ENCODE measurements around the gene P4HA2. TPM values are rescaled to one million over a fixed set of nuclear protein-coding genes. Genes with fewer than 3 reads are reported as not detected.

P4HA2 gene
- total and polyA plus RNA-seq, 2 donors (not counting 3 experiments of a cell fraction or from before 2014, with no cell fraction given), result 37.6 to 58.7 TPM

DNA sequence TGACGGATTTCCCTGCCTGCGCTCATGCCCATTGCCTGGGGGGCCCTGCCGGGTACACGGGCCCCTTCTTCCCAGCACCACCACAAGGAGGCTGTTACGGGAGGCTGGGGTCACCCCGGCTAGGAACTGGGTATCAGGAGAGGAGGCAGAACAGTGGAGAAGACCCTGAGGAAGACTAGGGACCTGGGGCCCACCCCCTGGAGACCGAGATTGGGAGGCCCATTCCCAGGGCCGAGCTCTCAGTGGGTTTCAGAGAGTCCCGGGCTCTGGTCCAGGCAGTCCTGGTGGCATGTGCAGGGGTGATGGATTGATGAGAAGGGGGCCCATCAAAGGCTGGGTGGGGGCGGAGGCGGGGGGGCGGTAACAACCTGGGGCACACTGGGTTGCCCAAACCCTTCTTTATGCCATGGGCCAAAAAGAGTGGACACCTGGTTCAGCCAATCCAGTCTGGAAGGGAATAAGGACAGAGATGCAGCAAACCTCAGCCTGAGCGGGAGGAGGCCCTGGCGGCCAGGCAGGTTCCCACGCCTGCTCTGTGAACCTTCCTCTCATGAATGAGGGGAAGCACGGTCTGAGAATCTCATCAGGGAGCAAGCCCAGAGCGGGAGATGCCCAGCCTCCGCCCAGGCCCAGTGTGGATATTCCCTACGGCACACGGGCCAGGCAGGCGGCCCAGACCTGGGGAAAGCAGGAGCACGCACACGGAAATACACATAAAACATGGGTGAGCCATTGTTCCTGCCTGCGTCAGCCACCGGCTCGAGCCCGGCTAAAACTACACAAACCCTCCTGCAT is 785 bp upstream of the P4HA2 start:
- H3K9ac ChIP-seq (replicated peaks; ENCODE audit: extremely low read depth, insufficient read depth, low read length), result peak overlapping the region; percentile 73
- H3K27me3 ChIP-seq (ENCODE audit: control insufficient read depth in 2 of 2, insufficient read depth in 2 of 2, low read length in 2 of 2), result peaks cover 0 to 1% of the 10 kb centered on the region in 2 experiments
- CTCF ChIA-PET, result interaction anchor here (0.6 to 3.8 kb wide), 9 partner anchors 9 to 163 kb away, joined by 3 to 39 read pairs (median 5); partner anchors contain the start of gene SLC22A5
- no peaks in the 10 kb centered on the region for H3K79me2 ChIP-seq (ENCODE audit: control insufficient read depth, insufficient read depth, low read length)
- no peaks in the 10 kb centered on the region for H3K9me3 ChIP-seq (replicated peaks; ENCODE audit: control insufficient read depth, insufficient read depth, low read length)
- no TSS peak for BruUV-seq (replicated peaks)
- TF ChIP-seq, protein P1, sequence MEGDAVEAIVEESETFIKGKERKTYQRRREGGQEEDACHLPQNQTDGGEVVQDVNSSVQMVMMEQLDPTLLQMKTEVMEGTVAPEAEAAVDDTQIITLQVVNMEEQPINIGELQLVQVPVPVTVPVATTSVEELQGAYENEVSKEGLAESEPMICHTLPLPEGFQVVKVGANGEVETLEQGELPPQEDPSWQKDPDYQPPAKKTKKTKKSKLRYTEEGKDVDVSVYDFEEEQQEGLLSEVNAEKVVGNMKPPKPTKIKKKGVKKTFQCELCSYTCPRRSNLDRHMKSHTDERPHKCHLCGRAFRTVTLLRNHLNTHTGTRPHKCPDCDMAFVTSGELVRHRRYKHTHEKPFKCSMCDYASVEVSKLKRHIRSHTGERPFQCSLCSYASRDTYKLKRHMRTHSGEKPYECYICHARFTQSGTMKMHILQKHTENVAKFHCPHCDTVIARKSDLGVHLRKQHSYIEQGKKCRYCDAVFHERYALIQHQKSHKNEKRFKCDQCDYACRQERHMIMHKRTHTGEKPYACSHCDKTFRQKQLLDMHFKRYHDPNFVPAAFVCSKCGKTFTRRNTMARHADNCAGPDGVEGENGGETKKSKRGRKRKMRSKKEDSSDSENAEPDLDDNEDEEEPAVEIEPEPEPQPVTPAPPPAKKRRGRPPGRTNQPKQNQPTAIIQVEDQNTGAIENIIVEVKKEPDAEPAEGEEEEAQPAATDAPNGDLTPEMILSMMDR (IDR thresholded peaks at IDR 0.05; ENCODE audit: extremely low read depth in 1 of 2, insufficient read depth in 1 of 2, low read depth in 1 of 2, low read length in 2 of 2), result no peak
- TF ChIP-seq MYC (IDR thresholded peaks at IDR 0.05; ENCODE audit: low read depth, low read length) (no peak), EZH2 (IDR thresholded peaks at IDR 0.05; ENCODE audit: borderline replicate concordance, low read depth, low read length, severe bottlenecking) (no peak), FOS (IDR thresholded peaks at IDR 0.05; ENCODE audit: borderline replicate concordance, insufficient read depth, low read length) (no peak), POLR2A (IDR thresholded peaks at IDR 0.05; ENCODE audit: low read depth, low read length) (no peak), JUN (IDR thresholded peaks at IDR 0.05; ENCODE audit: borderline replicate concordance, insufficient read depth, insufficient read length, low read depth) (no peak), GATA2 (IDR thresholded peaks at IDR 0.05; ENCODE audit: insufficient read depth, insufficient read length, low read depth, low read length) (no peak)
- TF ChIP-seq, protein P2, sequence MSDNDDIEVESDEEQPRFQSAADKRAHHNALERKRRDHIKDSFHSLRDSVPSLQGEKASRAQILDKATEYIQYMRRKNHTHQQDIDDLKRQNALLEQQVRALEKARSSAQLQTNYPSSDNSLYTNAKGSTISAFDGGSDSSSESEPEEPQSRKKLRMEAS (IDR thresholded peaks at IDR 0.05; ENCODE audit: insufficient read depth, insufficient read length), result no peak
- DNase-seq (ENCODE audit: low read depth, low spot score) (no peak), FAIRE-seq (no peak)
- no peaks in the 10 kb centered on the region for H3K4me1 ChIP-seq (ENCODE audit: control insufficient read depth, extremely low read depth, insufficient read depth, low read length)
- H3K4me2 ChIP-seq (ENCODE audit: insufficient read depth, low read length), result peak overlapping the region; percentile 44
- POLR2A ChIA-PET, result interaction anchor here (1.0 kb wide), 1 partner anchor 13 kb away, joined by 3 read pairs; no protein-coding TSS in a partner anchor
- peak overlapping the region; percentile 28 for H3K27ac ChIP-seq (ENCODE audit: insufficient read depth, low read depth, low read length)
- peak overlapping the region; percentile 44 to 61 (median 46) for H3K4me3 ChIP-seq (replicated peaks in 1 of 3; ENCODE audit: insufficient read depth in 1 of 3, low read depth in 1 of 3, low read length in 3 of 3)
- no peaks in the 10 kb centered on the region for H3K9me1 ChIP-seq (replicated peaks; ENCODE audit: control insufficient read depth, extremely low read depth, insufficient read depth, low read length)
- H3K36me3 ChIP-seq (ENCODE audit: control insufficient read depth in 2 of 2, extremely low read depth in 1 of 2, insufficient read depth in 2 of 2, low read length in 2 of 2), result no peaks in the 10 kb centered on the region
- no peaks in the 10 kb centered on the region for H4K20me1 ChIP-seq (replicated peaks; ENCODE audit: control insufficient read depth, extremely low read depth, insufficient read depth, low read length)
- peak overlapping the region; percentile 80 for H2AFZ ChIP-seq (ENCODE audit: low read depth, low read length)
- dilution Hi-C loops (cut with MboI; ENCODE audit: extremely low pct_ligation_motif_present, low sequenced_read_pairs) (no loop called here), intact Hi-C loops (cut with micrococcal nuclease) (no loop called here)

All from endothelial cell of umbilical vein (primary cell).